Upper lobe of left lung (tissue), 4 donors: ENCODE results near the gene RASA1.

ENCODE experiments used
- POLR2A ChIP-seq, 4 donors: fragments of 450-650 bp; IDR thresholded peaks; one replicate each; pipeline ENCODE4 v1.5.1; 2016 to 2017; ENCODE audit warnings: antibody characterized with exemption in 4 of 4, mild to moderate bottlenecking in 2 of 4
- POLR2AphosphoS5 ChIP-seq, 2 donors: sonication (generic); formaldehyde crosslinking; IDR thresholded peaks; one replicate each; pipeline ENCODE4 v1.5.1; 2017; ENCODE audit warnings: antibody characterized with exemption in 2 of 2
- TF ChIP-seq, protein P1 (sequence below), 6 experiments: fragments of 450-650 bp in 4 of 6; fragments of 200-600 bp in 2 of 6; sonication (generic) in 2 of 6; IDR thresholded peaks; one replicate each; pipeline ENCODE4 v1.5.1; 2016 to 2019; ENCODE audit warnings: antibody characterized with exemption in 6 of 6

DNA sequence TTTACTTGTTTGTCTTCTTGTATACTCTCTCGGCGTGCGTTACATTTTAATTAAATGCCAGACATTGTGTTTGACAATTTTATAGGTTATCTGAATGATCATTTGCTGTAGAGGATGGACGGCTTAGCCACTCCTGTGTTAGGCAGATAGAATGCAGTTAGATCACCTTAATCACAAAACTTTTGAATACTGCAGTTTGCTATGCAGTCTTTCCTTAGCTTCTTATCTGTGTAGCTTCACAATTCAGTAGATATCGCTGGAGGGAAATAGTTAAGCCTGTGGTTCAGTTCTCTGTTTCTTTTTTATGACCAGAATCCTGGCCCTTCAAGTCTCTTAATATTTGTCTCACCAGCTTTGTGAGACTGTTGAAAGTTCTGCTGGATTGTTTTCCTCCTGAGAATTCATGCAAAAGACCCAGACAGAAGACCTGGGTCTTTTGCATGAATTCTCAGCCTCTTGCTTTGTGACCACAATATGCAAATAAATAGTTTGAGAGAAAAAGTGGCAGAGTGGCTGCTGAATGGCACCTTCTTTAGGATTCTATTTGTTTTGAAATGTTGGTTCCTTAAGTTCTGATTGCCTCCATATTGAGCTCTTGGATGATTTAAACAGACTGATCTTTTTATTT is 40.2 kb downstream of the RASA1 start:
- TF ChIP-seq POLR2AphosphoS5 (IDR thresholded peaks at IDR 0.05) (no peak), POLR2A (IDR thresholded peaks at IDR 0.05) (no peak)
- TF ChIP-seq, protein P1, sequence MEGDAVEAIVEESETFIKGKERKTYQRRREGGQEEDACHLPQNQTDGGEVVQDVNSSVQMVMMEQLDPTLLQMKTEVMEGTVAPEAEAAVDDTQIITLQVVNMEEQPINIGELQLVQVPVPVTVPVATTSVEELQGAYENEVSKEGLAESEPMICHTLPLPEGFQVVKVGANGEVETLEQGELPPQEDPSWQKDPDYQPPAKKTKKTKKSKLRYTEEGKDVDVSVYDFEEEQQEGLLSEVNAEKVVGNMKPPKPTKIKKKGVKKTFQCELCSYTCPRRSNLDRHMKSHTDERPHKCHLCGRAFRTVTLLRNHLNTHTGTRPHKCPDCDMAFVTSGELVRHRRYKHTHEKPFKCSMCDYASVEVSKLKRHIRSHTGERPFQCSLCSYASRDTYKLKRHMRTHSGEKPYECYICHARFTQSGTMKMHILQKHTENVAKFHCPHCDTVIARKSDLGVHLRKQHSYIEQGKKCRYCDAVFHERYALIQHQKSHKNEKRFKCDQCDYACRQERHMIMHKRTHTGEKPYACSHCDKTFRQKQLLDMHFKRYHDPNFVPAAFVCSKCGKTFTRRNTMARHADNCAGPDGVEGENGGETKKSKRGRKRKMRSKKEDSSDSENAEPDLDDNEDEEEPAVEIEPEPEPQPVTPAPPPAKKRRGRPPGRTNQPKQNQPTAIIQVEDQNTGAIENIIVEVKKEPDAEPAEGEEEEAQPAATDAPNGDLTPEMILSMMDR (IDR thresholded peaks at IDR 0.05), result no peak
